ENCODE data around the gene GNB2. TPM values are rescaled to one million over a fixed set of nuclear protein-coding genes. Genes with fewer than 3 reads are reported as not detected.
"Not testable (repeated sequence)": the region's sequence is repeated elsewhere in the genome, so short reads cannot be mapped to it uniquely, and the experiment has no call there.

Gene GNB2
- polyA plus RNA-seq, 4 donors = 177 to 240 (median 204) TPM

DNA sequence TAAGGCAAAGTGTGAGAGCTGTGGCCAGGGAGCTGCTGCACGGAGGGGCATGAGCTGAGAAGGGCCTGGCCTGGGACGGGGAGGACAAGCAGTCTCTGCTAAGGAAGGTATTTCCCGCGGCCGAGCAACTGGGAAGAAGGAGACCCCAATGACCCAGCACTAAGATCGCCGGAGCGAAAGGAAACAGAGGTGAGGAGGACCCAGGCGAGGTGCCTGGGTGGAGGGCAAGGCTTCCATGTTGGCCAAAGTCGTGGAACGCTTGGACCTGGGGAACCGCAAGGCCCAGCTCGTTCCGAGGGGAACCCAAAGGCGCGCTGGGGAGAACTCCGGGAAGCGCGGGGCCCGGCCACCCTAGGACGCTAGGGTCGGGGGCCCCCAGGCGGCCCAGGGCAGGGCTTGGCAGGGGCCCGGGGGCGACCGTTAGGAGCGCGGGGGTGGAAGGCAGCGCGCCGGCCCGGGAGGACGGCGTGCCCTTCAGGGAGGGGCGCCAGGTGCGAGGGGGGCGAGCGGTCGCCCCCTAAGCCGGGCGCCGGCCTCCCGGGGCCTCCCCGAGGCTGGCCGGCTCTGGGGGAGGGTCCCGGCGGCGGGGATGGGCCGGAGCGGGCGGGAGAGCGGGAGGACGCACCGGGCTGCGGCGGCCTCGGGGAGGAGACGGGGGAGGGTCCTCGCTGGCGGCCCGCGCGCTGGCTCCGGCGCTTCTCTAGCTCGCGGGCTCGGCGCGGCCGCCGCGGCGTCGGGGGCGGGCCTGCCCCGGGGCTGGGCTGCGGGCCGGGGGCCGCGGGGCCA is 20.0 kb downstream of the GNB2 start:
- no peak for DNase-seq (ENCODE audit: low read depth in 4 of 4, low spot score in 2 of 4)

DNA sequence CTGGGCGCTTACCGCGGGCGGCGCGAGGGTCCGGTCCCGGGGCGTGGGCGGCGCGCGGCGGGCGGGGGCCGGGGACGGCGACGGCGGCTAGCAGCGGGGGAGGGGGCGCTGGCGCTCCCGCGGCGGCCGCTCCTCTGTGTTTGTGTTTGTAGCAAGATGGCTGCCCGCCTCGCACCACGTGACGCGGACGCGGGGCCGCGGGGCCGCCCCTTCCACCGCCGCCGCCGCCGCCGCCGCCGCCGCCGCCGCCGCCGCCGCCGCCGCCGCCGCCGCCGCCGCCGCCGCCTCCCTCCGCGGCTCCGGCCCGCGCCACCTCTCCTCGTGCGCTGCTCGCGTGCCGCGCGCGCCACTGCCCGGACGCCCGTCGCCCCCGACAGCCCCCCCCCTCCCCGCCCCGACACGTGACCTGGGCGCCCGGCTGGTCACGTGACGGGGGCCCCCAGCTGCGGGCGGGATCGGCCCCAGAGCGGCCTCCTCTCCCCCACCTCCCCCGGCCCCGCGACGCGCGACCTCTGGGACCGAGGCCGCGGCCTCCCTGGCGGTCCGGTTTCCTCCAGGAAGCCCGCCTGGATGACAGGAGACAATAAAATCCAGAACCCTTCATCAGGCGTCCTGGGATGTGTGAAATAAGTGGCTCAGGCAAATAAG is 20.7 kb downstream of the GNB2 start, which contains the start of gene GIGYF1:
Gene GIGYF1 (minus strand): TSS at position 153 of the 648 bp plus-strand sequence. CDS start 6,012 bp downstream, outside the sequence.
- no peak for DNase-seq (ENCODE audit: low read depth in 4 of 4, low spot score in 2 of 4)

DNA sequence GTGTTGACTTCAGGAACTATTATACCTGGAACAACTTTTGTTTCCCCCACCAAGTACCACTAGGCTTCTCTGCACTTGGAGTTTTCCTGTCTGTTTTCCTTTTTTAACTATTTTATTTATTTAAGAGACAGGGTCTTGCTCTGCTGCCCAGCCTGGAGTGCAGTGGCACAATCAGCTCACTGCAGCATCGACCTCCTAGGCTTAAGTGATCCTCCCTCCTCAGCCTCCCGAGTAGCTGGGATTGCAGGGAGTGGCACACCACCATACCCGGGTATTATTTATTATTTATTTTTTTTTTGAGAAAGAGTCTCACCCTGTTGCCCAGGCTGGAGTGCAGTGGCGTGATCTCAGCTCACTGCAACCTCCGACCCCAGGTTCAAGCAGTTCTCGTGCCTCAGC is 22.6 kb downstream of the GNB2 start:
- DNase-seq (ENCODE audit: low read depth in 4 of 4, low spot score in 2 of 4) = no peak

DNA sequence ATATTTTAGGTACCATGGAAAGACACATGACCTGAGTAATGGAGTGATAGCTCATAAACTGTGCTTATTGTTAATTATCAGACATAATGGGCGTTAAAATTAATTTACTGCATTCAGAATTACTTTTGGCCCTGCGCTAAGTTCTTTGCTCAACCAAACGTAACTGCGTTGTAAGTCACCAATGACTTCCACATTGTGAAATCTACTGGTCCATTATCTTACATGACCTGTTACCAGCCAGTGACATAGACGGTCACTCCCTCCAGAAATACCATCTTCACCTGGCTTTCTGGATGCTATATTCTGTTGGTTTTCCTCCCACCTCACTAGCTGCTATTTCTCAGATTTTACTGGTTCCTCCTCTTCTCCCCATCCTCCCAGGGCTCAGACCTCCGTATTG is 25.5 kb downstream of the GNB2 start:
- no peak for DNase-seq (ENCODE audit: low read depth in 4 of 4, low spot score in 2 of 4)

DNA sequence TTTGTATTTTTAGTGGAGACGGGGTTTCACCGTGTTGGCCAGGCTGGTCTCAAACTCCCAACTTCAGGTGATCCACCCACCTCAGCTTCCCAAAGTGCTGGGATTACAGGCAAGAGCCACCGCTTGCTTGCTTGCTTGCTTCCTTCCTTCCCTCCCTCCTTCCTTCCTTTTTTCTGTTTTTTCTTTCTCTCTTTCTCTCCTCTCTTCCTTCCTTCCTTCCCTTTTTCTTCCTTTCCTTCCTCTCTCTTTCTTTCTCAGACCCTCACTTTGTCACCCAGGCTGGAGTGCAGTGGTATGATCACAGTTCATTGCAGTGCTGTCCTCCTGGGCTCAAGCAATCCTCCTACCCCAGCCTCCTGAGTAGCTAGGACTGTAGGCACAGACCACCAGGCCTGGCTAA is 27.5 kb downstream of the GNB2 start:
- not testable (repeated sequence) for DNase-seq (ENCODE audit: low read depth in 4 of 4, low spot score in 2 of 4)

DNA sequence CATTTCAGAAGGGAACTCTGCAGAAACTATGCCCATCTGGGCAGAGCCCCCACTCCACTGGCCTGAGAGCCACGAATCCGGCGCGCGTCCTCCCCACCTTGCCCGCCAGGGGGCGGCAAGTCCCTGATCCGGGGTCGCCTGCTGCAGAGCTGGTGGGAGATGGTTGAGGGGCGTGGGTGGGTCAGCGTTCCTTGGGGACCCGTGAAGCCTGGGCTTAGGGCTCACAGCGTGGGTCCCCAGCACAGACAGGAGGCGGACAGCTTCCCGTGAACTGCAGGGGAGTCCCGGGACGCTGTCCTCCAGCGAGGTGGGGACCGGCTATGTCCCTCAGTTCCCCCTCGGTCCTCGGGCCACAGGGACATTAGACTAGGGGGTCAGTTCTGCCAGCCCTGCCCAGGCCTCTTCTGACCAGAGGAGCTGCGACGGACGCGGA is 31.8 kb downstream of the GNB2 start:
- peak in 3 of 4 donors; percentile 62 to 70 (median 64) for DNase-seq (ENCODE audit: low read depth in 4 of 4, low spot score in 2 of 4)

DNA sequence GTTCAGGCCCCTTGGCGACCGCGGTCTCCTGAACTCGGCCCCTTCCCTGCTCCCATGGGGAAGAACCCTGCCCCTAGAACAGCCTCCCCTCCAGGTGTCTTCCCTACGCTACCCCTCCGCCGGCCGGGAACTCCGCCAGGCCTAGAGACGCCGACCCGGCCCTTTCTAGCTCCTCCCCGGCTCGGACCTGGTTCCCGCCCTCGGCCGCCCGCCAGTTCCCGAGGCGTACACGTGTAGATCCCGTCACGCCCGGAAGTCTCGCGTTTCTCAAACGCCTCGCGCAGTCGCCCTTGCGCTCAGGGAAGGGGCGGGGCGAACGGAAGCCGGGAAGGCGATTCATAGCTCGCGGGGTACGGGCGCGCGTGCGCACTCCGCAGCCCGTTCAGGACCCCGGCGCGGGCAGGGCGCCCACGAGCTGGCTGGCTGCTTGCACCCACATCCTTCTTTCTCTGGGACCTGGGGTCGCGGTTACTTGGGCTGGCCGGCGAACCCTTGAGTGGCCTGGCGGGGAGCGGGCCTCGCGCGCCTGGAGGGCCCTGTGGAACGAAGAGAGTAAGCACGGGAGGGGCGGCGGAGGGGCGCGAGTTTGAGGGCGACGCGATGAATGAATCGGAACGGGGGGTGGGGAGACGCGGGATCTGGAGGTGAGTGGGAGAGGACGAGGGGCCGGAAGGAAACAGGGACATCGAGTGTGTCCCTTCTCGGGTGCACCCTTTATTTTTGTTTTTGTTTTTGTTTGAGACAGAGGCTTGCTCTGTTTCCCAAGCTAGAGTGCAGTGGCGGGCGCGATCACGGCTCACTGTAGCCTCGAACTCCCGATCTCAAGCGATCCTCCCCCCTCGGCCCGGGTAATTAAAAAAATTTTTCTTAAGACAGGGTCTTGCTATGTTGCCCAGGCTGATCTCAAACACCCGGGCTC is 32.5 kb downstream of the GNB2 start, which contains the start of gene POP7:
Gene POP7 (plus strand): TSS at position 369 of the 919 bp plus-strand sequence. CDS start 710 bp downstream, outside the sequence.
- DNase-seq (ENCODE audit: low read depth in 4 of 4, low spot score in 2 of 4) = peak; percentile 84 to 97 (median 96)

DNA sequence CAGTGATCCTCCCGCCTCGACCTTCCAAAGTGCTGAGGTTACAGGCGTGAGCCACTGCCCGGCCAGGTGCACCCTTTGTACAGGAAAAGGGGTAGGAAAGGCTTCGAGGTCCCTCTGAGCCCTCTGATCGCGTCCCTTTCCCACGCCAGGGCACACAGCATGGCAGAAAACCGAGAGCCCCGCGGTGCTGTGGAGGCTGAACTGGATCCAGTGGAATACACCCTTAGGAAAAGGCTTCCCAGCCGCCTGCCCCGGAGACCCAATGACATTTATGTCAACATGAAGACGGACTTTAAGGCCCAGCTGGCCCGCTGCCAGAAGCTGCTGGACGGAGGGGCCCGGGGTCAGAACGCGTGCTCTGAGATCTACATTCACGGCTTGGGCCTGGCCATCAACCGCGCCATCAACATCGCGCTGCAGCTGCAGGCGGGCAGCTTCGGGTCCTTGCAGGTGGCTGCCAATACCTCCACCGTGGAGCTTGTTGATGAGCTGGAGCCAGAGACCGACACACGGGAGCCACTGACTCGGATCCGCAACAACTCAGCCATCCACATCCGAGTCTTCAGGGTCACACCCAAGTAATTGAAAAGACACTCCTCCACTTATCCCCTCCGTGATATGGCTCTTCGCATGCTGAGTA is 33.3 kb downstream of the GNB2 start:
- no peak for DNase-seq (ENCODE audit: low read depth in 4 of 4, low spot score in 2 of 4)

DNA sequence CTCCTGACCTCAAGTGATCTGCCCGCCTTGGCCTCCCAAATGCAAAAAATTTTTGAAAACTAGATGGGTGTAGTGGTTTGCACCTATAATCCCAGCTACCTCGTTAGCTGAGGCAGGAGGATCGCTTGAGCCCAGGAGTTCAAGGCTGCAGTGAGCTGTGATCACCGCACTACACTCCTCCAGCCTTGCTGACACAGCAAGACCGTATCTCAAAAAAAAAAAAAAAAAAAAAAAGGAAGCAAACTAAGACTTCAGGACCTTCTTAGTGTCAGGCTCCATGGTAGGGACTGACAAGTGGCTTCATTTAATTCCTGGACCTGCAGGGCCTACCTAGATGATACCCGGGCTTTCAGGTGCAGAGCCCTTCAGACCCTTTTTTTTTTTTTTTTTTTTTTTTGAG is 34.9 kb downstream of the GNB2 start:
- no peak for DNase-seq (ENCODE audit: low read depth in 4 of 4, low spot score in 2 of 4)

DNA sequence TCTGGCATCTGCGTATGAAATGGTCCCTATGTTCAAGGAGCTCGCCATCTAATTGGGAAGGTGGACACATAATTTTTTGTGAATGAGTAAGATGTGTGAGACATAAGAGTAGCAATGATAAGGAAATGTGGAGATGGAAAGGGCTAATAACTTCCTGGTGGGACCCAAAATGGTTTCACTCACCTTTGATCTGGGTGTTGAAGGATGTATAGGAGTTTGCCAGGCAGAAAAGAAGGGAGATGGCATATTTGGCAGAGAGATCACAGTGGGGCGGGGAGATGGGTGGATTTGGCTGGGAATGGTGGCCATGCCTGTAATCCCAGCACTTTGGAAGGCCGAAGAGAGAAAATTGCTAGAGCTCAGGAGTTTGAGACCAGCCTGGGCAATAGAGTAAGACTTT is 36.9 kb downstream of the GNB2 start:
- no peak for DNase-seq (ENCODE audit: low read depth in 4 of 4, low spot score in 2 of 4)

DNA sequence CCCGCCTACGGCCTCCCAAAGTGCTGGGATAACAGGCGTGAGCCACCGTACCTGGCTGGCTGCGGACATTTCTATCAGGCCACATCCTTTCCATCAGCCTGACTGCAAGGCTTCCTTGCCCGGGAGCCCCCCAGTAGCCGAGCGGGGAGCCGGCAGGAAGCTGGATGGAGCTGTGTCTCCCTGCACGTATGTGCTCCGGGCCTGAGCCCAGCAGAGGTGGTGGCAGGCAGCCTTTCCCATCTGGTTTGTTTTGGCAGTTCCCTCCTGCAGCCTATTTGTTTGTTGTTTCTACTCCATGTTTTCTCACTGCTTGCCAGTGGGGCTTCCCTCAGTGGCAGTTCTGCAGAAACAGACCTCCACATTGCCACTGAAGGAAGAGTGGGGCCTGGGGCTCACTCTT is 37.8 kb downstream of the GNB2 start:
- no peak for DNase-seq (ENCODE audit: low read depth in 4 of 4, low spot score in 2 of 4)

DNA sequence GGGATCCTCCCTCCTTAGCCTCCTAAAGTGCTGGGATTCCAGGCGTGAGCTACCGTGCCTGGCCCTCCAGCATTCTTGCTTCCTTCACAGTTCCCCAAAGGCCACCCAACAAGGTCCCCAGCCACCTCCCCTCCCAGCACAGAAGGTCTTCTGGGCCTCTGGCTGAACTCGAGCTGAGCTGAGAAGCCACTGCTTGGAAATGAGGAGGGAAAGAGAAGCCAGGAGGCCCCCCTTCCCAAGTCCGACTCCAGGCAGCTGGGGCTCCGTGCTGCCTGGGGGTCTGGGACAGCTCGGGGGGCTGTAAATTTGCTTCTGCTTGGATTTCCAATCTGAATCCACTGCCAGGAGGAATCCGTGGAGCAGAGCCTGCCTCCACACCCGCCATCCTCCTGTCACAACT is 41.2 kb downstream of the GNB2 start:
- DNase-seq (ENCODE audit: low read depth in 4 of 4, low spot score in 2 of 4) = no peak

DNA sequence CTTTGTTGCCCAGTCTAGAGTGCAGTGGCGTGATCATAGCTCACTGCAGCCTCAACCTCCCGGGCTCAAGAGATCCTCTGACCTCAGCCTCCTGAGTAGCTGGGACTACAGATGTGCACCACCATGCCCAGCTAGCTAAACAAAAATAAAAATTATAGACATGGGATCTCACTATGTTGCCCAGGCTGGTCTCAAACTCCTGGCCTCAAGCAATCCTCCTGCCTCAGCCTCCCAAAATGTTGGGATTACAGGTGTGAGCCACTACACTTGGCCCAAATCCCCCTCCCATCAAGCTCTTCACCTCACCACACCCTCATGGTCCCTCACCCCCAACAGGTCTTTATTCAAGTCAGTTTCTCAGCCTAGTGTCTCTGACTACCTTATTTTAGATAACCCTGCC is 43.5 kb downstream of the GNB2 start:
- DNase-seq (ENCODE audit: low read depth in 4 of 4, low spot score in 2 of 4) = not testable (repeated sequence)

DNA sequence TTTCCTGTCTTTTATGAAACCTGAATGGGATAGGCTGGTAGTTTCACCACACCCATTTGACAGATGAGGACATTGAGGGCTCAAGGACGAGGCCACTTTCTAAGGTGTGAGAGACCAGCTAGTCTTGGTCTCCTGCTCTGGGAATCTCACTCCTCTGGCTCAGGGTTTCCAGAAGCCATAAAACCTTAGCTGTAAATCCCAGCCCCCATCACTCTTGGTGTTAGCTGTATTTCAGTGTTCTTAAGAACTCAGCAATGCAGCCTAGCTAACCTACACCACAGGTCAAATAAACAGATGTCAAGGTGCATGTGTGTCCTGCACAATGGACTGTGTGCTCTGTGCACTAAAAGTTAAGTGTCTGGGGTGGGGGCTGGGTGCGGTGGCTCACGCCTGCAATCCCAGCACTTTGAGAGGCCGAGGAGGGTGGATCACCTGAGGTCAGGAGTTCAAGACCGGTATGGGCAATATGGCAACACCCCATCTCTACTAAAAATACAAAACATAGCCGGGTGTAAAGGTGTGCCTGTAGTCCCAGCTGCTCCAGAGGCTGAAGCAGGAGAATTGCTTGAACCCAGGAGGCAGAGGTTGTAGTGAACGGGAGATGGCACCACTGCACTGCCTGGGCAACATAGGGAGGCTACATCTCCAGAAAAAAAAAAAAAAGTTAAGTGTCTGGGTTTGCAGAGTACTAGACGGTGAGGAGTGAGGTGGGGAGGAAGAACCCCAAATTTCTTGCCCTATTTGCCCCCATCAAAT is 46.2 kb downstream of the GNB2 start:
- no peak for DNase-seq (ENCODE audit: low read depth in 4 of 4, low spot score in 2 of 4)

DNA sequence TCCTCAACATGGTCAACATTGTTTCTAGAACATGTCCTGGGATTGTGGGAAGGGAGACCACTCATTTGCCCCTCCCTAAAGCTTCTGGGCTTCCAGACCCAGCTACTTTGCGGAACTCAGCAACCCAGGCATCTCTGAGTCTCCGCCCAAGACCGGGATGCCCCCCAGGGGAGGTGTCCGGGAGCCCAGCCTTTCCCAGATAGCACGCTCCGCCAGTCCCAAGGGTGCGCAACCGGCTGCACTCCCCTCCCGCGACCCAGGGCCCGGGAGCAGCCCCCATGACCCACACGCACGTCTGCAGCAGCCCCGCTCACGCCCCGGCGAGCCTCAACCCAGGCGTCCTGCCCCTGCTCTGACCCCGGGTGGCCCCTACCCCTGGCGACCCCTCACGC is 46.7 kb downstream of the GNB2 start, which contains the start of gene EPO:
Gene EPO (plus strand): TSS at position 190 of the 392 bp plus-strand sequence. CDS start 513 bp downstream, outside the sequence.
- no peak for DNase-seq (ENCODE audit: low read depth in 4 of 4, low spot score in 2 of 4)

DNA sequence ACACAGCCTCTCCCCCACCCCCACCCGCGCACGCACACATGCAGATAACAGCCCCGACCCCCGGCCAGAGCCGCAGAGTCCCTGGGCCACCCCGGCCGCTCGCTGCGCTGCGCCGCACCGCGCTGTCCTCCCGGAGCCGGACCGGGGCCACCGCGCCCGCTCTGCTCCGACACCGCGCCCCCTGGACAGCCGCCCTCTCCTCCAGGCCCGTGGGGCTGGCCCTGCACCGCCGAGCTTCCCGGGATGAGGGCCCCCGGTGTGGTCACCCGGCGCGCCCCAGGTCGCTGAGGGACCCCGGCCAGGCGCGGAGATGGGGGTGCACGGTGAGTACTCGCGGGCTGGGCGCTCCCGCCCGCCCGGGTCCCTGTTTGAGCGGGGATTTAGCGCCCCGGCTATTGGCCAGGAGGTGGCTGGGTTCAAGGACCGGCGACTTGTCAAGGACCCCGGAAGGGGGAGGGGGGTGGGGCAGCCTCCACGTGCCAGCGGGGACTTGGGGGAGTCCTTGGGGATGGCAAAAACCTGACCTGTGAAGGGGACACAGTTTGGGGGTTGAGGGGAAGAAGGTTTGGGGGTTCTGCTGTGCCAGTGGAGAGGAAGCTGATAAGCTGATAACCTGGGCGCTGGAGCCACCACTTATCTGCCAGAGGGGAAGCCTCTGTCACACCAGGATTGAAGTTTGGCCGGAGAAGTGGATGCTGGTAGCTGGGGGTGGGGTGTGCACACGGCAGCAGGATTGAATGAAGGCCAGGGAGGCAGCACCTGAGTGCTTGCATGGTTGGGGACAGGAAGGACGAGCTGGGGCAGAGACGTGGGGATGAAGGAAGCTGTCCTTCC is 47.3 kb downstream of the GNB2 start:
- no peak for DNase-seq (ENCODE audit: low read depth in 4 of 4, low spot score in 2 of 4)

DNA sequence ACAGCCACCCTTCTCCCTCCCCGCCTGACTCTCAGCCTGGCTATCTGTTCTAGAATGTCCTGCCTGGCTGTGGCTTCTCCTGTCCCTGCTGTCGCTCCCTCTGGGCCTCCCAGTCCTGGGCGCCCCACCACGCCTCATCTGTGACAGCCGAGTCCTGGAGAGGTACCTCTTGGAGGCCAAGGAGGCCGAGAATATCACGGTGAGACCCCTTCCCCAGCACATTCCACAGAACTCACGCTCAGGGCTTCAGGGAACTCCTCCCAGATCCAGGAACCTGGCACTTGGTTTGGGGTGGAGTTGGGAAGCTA is 47.9 kb downstream of the GNB2 start:
- no peak for DNase-seq (ENCODE audit: low read depth in 4 of 4, low spot score in 2 of 4)

DNA sequence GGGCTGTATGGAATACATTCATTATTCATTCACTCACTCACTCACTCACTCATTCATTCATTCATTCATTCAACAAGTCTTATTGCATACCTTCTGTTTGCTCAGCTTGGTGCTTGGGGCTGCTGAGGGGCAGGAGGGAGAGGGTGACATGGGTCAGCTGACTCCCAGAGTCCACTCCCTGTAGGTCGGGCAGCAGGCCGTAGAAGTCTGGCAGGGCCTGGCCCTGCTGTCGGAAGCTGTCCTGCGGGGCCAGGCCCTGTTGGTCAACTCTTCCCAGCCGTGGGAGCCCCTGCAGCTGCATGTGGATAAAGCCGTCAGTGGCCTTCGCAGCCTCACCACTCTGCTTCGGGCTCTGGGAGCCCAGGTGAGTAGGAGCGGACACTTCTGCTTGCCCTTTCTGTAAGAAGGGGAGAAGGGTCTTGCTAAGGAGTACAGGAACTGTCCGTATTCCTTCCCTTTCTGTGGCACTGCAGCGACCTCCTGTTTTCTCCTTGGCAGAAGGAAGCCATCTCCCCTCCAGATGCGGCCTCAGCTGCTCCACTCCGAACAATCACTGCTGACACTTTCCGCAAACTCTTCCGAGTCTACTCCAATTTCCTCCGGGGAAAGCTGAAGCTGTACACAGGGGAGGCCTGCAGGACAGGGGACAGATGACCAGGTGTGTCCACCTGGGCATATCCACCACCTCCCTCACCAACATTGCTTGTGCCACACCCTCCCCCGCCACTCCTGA is 49.1 kb downstream of the GNB2 start:
- DNase-seq (ENCODE audit: low read depth in 4 of 4, low spot score in 2 of 4) = no peak
